RKO (cell line): ENCODE measurements around the gene ZIC4.

Experiments used
- DNase-seq: peaks from one replicate; pipeline ENCODE4 v3.0.0-alpha.2; 2016; ENCODE audit warnings: low spot score

Gene ZIC4

DNA sequence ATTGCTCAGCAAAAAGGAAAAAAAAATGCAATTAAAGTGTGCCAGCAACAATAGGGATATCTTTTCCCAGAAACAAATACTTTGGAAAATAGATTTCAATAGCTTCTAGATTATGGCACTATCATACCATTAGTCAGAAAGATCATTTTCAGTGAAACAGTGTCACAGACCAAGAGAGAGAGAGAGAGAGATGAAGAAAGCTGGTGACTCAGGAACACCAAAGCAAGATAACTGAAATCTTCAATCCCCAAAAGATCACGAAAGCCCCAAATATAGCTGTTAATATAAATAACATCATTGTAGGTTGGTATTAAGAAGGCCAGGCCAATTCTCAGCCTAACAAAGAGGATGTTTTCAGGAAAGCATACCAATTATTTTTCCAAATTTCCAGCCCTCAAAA, 57.4 kb downstream of the ZIC4 start:
- no peak for DNase-seq

DNA sequence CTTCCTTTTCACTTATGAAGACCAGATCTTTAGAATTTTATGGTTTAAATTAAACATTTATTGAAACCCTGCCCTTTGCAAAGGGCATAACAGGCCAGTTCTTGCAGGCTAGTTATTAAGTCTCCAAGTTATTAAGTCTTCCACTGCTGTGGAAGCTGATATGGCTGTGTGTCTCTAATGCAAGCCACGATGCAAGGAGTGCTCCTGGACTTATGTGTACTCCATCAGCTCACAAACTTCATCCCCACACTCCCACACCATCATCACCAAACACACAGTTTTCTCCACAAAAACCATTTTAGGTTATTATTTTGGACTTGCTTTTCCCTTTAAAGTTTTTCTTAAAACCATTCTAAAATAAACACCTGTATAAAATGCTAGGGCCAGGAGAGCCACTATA, 62.4 kb downstream of the ZIC4 start:
- no peak for DNase-seq

DNA sequence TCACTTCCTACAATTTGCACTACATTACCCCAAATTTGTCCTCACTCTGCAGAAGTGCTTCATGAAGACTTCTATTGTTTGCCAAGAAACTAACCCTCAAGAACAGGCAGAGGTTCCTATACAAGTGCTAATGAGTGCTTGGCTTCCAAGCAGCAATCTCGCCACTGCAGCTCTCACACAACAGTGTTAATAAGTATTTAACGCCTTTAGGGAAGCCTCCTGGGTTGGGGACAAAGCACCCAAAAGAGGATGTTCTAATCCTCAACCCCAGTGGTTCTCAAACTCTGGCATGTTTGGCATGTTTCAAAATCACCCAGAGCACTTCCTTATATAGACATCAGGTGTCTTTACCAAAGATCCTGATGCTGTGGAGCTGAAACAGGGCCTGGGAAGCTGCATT, 64.6 kb downstream of the ZIC4 start:
- no peak for DNase-seq

DNA sequence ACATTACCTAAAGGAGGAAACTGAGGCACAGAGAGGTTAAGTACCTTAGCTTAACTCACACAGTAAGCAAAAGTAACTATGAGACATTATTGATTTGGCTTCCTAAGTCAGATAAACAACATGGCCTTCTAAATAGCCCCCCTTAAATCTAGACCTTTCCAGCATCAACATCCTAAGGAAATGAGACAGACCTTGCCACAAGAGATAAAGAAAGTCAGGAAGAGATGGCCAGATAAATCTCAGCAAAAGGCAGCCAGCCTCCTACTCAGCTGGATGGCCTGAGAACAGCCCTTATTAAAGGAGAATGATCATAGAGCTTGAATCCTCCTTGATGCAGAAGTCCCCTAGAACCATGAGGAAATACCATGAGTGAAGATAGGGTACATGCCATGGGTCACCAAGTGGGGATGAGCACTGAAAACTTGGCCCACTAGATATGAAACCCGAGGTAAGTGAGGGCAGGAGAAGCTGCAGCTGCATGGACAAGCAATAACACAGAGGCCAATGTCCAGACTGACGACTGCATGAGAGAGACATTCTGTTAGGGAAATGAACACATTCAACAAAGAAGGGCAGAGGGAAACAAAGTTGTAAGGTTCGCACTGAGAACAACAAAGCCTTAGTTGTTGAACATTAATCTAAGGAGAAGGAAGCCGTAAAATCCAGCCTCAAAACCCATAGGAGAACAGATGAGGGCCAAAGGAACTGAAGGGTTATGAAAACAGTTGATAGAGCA, 69.6 kb downstream of the ZIC4 start:
- no peak for DNase-seq
